Measurements from ENCODE around the gene MSI2.

MSI2 gene

GRCh38 chr17:57665696-57666095 is 409.4 kb downstream of the MSI2 start:
- no peak for DNase-seq (ENCODE audit: low spot score)

- no peak for DNase-seq (ENCODE audit: low spot score)
These were observed 410.0 kb downstream of the MSI2 start for GRCh38 chr17:57666201-57666870.

- DNase-seq (ENCODE audit: low spot score): no peak
These were observed 410.6 kb downstream of the MSI2 start for GRCh38 chr17:57666946-57667345.

GRCh38 chr17:57667461-57667923 is 411.2 kb downstream of the MSI2 start:
- DNase-seq (ENCODE audit: low spot score): no peak

- no peak for DNase-seq (ENCODE audit: low spot score)
These were observed 412.0 kb downstream of the MSI2 start for GRCh38 chr17:57668332-57668731.

- DNase-seq (ENCODE audit: low spot score): no peak
These were observed 413.6 kb downstream of the MSI2 start for GRCh38 chr17:57669671-57670529.

GRCh38 chr17:57670769-57671569 is 414.6 kb downstream of the MSI2 start:
- DNase-seq (ENCODE audit: low spot score): no peak

GRCh38 chr17:57671667-57672632 is 415.6 kb downstream of the MSI2 start:
- DNase-seq (ENCODE audit: low spot score): peak; percentile 63

- DNase-seq (ENCODE audit: low spot score): no peak
These were observed 416.6 kb downstream of the MSI2 start for GRCh38 chr17:57672971-57673370.

GRCh38 chr17:57674894-57675293 is 418.6 kb downstream of the MSI2 start:
- no peak for DNase-seq (ENCODE audit: low spot score)

GRCh38 chr17:57675427-57676387 is 419.4 kb downstream of the MSI2 start:
- DNase-seq (ENCODE audit: low spot score): no peak

GRCh38 chr17:57676543-57676942 is 420.2 kb downstream of the MSI2 start:
- DNase-seq (ENCODE audit: low spot score): no peak

GRCh38 chr17:57677301-57677700 is 421.0 kb downstream of the MSI2 start:
- DNase-seq (ENCODE audit: low spot score): no peak

- no peak for DNase-seq (ENCODE audit: low spot score)
These were observed 421.5 kb downstream of the MSI2 start for GRCh38 chr17:57677858-57678257.

- no peak for DNase-seq (ENCODE audit: low spot score)
These were observed 422.1 kb downstream of the MSI2 start for GRCh38 chr17:57678393-57678792.

- DNase-seq (ENCODE audit: low spot score): no peak
These were observed 423.0 kb downstream of the MSI2 start for GRCh38 chr17:57679356-57679755.

GRCh38 chr17:57679906-57680695 is 423.8 kb downstream of the MSI2 start:
- DNase-seq (ENCODE audit: low spot score): no peak

GRCh38 chr17:57682701-57683100 is 426.4 kb downstream of the MSI2 start:
- no peak for DNase-seq (ENCODE audit: low spot score)
